HepG2 (cell line): ENCODE data around the gene RIPOR3. TPM values are rescaled to one million over a fixed set of nuclear protein-coding genes. Genes with fewer than 3 reads are reported as not detected.

Experiments
- CEBPZ ChIP-seq: IDR thresholded peaks from 2 replicates; pipeline ENCODE4 v1.6.1; 2012; ENCODE audit warnings: low read length, improper control_type of control experiment
- CREB3 ChIP-seq: sonication (generic); formaldehyde crosslinking; IDR thresholded peaks from 2 replicates; pipeline ENCODE4 v1.5.0; 2020; ENCODE audit warnings: missing genetic modification reagents
- GATAD1 ChIP-seq: IDR thresholded peaks from 2 replicates; pipeline ENCODE4 v1.6.1; 2016; ENCODE audit warnings: missing genetic modification reagents, missing compliant biosample characterization
- GFI1 ChIP-seq: sonication (generic); formaldehyde crosslinking; IDR thresholded peaks from 2 replicates; pipeline ENCODE4 v1.5.0; 2020; ENCODE audit warnings: missing genetic modification reagents, mild to moderate bottlenecking, borderline replicate concordance
- KDM2A ChIP-seq: sonication (generic); formaldehyde crosslinking; IDR thresholded peaks from 2 replicates; pipeline ENCODE4 v1.4.0; 2020; ENCODE audit warnings: low read depth, missing genetic modification reagents, borderline replicate concordance
- KLF6 ChIP-seq: IDR thresholded peaks from 2 replicates; pipeline ENCODE4 v1.8.0; 2016; ENCODE audit warnings: missing biosample characterization, missing genetic modification reagents
- MATR3 ChIP-seq: sonication (generic); formaldehyde crosslinking; IDR thresholded peaks from 2 replicates; pipeline ENCODE4 v1.4.0; 2020; ENCODE audit warnings: missing genetic modification reagents
- NCOR1 ChIP-seq: fragments of 200-600 bp; sonication (generic); IDR thresholded peaks from 2 replicates; pipeline ENCODE4 v1.7.0; 2017; ENCODE audit warnings: antibody characterized with exemption, low read length, borderline replicate concordance
- PRMT3 ChIP-seq: sonication (generic); formaldehyde crosslinking; IDR thresholded peaks from 2 replicates; pipeline ENCODE4 v1.8.1; 2022; ENCODE audit warnings: low read depth, mild to moderate bottlenecking, moderate library complexity, missing genetic modification reagents, borderline replicate concordance
- RXRB ChIP-seq: IDR thresholded peaks from 2 replicates; pipeline ENCODE4 v1.6.1; 2016; ENCODE audit warnings: borderline replicate concordance, missing genetic modification reagents, missing compliant biosample characterization
- SMAD3 ChIP-seq: sonication (generic); formaldehyde crosslinking; IDR thresholded peaks from 2 replicates; pipeline ENCODE4 v1.4.0; 2020; ENCODE audit warnings: missing genetic modification reagents
- U2AF1 ChIP-seq: fragments of 200-400 bp; formaldehyde crosslinking; optimal IDR thresholded peaks from 2 replicates; pipeline ENCODE3; 2017; ENCODE audit warnings: mild to moderate bottlenecking, low read depth, low read length
- XRCC5 ChIP-seq: fragments of 200-400 bp; formaldehyde crosslinking; optimal IDR thresholded peaks from 2 replicates; pipeline ENCODE3; 2017; ENCODE audit warnings: mild to moderate bottlenecking, low read length
- ZNF121 ChIP-seq: sonication (generic); formaldehyde crosslinking; IDR thresholded peaks from 2 replicates; pipeline ENCODE4 v1.5.0; 2020; ENCODE audit warnings: mild to moderate bottlenecking, missing genetic modification reagents
- ZNF761 ChIP-seq: sonication (generic); formaldehyde crosslinking; conservative IDR thresholded peaks from 2 replicates; pipeline ENCODE4 v1.4.0; 2020; ENCODE audit warnings: mild to moderate bottlenecking, missing genetic modification reagents
- polyA plus RNA-seq, 8 experiments: library from polyadenylated mRNA; depleted of rRNA in 3 of 8; stranded (reverse) in 7 of 8; unstranded in 1 of 8; fragments of >200 nt; fragmentation: Illumina TruSeq in 4 of 8; extraction: Trizol in 4 of 8; gene quantifications; 2 replicates each; pipeline versions ENCODE4 v1.2.1 to v1.2.3, GENCODE V29; 2011 to 2016; ENCODE audit warnings: low read depth in 4 of 8, missing spikeins in 1 of 8, mixed read lengths in 1 of 8; ENCODE audit not compliant: insufficient read depth in 1 of 8
- total RNA-seq, 5 experiments: library from RNA; depleted of rRNA; stranded (reverse); fragments of >200 nt; fragmentation: Illumina TruSeq; extraction: Trizol; gene quantifications; 2 replicates each; pipeline ENCODE4 v1.2.3, GENCODE V29; 2016; ENCODE audit warnings: low read depth in 1 of 5
- TF ChIP-seq, protein P1 (sequence below): sonication (generic); formaldehyde crosslinking; IDR thresholded peaks from 2 replicates; pipeline ENCODE4 v1.4.0; 2020; ENCODE audit warnings: missing genetic modification reagents, low read depth, mild to moderate bottlenecking, borderline replicate concordance
- TF ChIP-seq, protein P2 (sequence below): sonication (generic); formaldehyde crosslinking; IDR thresholded peaks from 2 replicates; pipeline ENCODE4 v1.4.0; 2020; ENCODE audit warnings: missing genetic modification reagents
- TF ChIP-seq, protein P3 (sequence below): sonication (generic); formaldehyde crosslinking; IDR thresholded peaks from 2 replicates; pipeline ENCODE4 v1.4.0; 2020; ENCODE audit warnings: missing genetic modification reagents

RIPOR3 gene
- total and polyA plus RNA-seq, 2 of the 13 experiments (the other 11 are each of a cell fraction or from before 2014, with no cell fraction given), result 0.18 TPM; not detected in 1

DNA sequence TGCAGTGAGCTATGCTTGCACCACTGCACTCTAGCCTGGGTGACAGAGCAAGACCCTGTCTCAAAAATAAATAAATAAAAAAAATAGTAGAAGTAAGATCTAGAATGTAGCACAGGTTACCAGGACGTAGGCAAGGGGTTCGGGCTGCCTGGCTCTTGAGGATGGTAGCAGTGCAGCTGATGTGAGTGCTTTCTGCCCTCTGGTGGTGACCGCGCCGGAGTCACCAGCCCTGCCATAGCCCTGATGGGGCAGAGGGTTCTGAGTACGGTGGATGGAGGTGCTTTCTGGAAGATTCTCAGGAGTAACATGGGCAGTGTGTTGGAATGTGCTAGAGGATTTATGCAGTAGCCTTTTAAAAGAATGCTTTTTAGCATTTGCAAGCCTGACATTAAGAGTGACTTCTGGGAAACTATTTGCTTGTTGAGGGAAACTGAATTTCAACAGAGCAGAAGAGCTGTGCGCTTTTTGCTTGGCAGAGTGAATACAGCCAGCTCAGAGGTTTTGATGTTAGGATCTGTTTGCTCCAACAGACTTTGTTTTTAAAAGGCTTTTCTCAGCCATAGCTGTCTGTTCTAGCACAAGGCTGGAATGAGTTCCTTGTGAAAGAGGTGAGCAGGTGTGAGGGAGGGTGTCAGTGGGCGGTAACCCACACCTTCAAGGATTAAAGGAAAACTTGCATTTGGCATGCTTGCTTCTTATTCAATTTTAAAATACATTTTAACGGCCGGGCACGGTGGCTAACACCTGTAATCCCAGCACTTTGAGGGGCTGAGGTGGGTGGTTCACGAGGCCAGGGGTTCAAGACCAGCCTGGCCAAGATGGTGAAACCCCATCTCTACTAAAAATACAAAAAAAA lies 115.2 kb downstream of the RIPOR3 start (continued):
- no peak for TF ChIP-seq CEBPZ
- TF ChIP-seq KDM2A, result peak; percentile 48; the same call in 1 of the 2 replicates
- TF ChIP-seq XRCC5, result peak; percentile 92
- TF ChIP-seq GFI1, result no peak
- no peak for TF ChIP-seq U2AF1
- TF ChIP-seq, protein P1, sequence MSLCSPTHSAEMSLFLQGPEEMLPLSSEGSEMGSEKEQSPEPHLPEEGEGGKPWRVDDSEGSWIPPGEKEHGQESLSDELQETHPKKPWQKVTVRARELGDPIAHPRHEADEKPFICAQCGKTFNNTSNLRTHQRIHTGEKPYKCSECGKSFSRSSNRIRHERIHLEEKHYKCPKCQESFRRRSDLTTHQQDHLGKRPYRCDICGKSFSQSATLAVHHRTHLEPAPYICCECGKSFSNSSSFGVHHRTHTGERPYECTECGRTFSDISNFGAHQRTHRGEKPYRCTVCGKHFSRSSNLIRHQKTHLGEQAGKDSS (CRISPR knock-in tag), result peak; percentile 82; the same call in 1 of the 2 replicates
- 0 out of 2 replicates have a peak, but pooled peaks have one; percentile 46 for TF ChIP-seq KLF6 (CRISPR knock-in tag)
- TF ChIP-seq NCOR1, result no peak
- no peak for TF ChIP-seq ZNF121
- TF ChIP-seq, protein P2, sequence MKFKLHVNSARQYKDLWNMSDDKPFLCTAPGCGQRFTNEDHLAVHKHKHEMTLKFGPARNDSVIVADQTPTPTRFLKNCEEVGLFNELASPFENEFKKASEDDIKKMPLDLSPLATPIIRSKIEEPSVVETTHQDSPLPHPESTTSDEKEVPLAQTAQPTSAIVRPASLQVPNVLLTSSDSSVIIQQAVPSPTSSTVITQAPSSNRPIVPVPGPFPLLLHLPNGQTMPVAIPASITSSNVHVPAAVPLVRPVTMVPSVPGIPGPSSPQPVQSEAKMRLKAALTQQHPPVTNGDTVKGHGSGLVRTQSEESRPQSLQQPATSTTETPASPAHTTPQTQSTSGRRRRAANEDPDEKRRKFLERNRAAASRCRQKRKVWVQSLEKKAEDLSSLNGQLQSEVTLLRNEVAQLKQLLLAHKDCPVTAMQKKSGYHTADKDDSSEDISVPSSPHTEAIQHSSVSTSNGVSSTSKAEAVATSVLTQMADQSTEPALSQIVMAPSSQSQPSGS, result peak; percentile 47; the same call in 1 of the 2 replicates
- peak; percentile 46; the same call in 1 of the 2 replicates for TF ChIP-seq RXRB (CRISPR knock-in tag)
- TF ChIP-seq, protein P3, sequence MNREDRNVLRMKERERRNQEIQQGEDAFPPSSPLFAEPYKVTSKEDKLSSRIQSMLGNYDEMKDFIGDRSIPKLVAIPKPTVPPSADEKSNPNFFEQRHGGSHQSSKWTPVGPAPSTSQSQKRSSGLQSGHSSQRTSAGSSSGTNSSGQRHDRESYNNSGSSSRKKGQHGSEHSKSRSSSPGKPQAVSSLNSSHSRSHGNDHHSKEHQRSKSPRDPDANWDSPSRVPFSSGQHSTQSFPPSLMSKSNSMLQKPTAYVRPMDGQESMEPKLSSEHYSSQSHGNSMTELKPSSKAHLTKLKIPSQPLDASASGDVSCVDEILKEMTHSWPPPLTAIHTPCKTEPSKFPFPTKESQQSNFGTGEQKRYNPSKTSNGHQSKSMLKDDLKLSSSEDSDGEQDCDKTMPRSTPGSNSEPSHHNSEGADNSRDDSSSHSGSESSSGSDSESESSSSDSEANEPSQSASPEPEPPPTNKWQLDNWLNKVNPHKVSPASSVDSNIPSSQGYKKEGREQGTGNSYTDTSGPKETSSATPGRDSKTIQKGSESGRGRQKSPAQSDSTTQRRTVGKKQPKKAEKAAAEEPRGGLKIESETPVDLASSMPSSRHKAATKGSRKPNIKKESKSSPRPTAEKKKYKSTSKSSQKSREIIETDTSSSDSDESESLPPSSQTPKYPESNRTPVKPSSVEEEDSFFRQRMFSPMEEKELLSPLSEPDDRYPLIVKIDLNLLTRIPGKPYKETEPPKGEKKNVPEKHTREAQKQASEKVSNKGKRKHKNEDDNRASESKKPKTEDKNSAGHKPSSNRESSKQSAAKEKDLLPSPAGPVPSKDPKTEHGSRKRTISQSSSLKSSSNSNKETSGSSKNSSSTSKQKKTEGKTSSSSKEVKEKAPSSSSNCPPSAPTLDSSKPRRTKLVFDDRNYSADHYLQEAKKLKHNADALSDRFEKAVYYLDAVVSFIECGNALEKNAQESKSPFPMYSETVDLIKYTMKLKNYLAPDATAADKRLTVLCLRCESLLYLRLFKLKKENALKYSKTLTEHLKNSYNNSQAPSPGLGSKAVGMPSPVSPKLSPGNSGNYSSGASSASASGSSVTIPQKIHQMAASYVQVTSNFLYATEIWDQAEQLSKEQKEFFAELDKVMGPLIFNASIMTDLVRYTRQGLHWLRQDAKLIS (CRISPR knock-in tag), result no peak
- no peak for TF ChIP-seq ZNF761
- TF ChIP-seq CREB3 (CRISPR knock-in tag), result no peak
- peak; percentile 49; the same call in 1 of the 2 replicates for TF ChIP-seq GATAD1
- TF ChIP-seq SMAD3 (CRISPR knock-in tag), result 0 out of 2 replicates have a peak, but pooled peaks have one; percentile 32
- TF ChIP-seq PRMT3 (CRISPR knock-in tag), result no peak
- TF ChIP-seq MATR3 (CRISPR knock-in tag), result no peak
